Measurements from ENCODE around the gene C22orf23. TPM values are rescaled to one million over a fixed set of nuclear protein-coding genes. Genes with fewer than 3 reads are reported as not detected.

Gene C22orf23
- total and polyA plus RNA-seq, 2 donors, result 0.09 to 0.34 TPM

DNA sequence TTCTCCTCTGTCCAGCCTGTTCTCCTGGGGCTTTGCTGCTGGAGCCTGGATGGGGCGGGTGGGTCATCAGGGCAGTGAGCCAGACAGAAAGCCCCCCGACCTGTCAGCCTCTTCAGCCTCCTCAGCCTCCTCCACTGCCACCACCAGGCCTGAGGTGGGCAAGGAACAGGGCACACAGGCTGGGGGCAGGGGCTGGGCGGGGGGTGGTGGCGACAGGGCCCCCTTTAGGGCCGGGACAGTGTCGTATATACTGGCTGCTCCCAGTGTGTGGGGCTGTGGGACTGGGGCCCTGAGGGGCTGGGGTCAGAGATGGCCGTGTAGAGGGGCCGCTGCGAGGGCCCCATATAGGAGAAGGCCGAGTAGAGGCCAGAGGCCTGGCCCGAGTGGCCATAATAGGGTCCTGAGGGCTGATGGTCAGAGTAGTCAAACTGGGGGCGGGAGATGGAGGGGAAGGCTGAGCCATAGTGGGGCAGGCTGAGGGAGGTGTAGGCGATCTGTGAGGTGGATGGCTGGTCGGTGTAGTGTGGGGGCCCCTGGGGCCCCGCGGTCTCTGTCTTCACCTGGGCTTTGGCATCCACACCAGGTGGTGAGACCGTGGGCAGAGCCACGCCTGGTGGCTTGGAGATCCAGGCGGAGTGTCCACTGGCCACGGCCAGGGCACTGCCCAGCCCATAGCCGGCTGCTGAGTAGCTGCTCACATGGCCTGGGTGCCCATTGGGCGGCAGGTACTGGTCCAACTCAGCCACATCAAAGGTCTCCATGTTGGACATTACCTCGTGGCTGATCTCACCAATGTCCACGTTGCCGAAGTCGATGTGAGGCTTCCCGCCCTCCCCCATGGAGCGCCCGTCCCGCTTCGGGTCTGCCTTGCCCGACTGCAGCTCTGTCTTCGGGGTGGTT is 20.1 kb upstream of the C22orf23 start:
- DNase-seq (ENCODE audit: low read depth in 6 of 9, low spot score in 9 of 9), result no peak
- WGBS, result 98% methylated on average over 33 of the region's 33 CpGs

DNA sequence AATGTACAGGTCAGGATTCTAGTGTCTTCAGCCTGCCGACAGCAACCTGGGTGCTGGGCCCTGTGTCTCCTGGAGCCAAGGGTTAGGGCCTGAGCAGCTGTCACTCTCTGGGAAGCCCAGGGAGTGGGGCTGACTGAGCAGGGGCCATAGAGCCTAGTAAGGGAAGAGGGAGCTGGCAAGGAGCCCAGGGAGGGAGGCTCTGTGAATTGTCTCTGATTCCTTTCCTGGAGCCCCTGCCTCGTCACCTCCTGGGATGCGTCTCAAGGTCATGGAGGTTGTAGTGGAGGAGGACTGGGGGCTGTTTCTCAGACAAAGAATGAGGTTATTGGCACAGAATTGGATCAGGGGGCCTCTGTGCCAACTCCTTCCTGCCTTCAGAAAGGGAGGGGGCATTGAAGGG is 19.1 kb upstream of the C22orf23 start:
- Histone ChIP-seq H3K36me3 (ENCODE audit: control insufficient read depth in 2 of 2, insufficient read depth in 2 of 2, low read length in 1 of 2) (peaks cover 15 to 17% of the 10 kb centered on the region in 2 donors), H3K4me1 (ENCODE audit: control insufficient read depth in 2 of 2, insufficient read depth in 2 of 2, low read length in 2 of 2) (no peaks in the 10 kb centered on the region), H3K27ac (ENCODE audit: low read depth in 1 of 2, low read length in 1 of 2) (no peak overlapping the region), H3K9me3 (ENCODE audit: control insufficient read depth in 2 of 2, insufficient read depth in 1 of 2, low read length in 1 of 2) (no peaks in the 10 kb centered on the region), H3K27me3 (ENCODE audit: control insufficient read depth in 2 of 2, insufficient read depth in 1 of 2, low read length in 1 of 2) (no peaks in the 10 kb centered on the region), H3K4me3 (ENCODE audit: low read length in 2 of 2) (no peak overlapping the region)
- DNase-seq (ENCODE audit: low read depth in 6 of 9, low spot score in 9 of 9), result no peak
- 67% methylated on average over 3 of the region's 3 CpGs for WGBS

More for the DNA sequence above, 20.1 kb upstream of the C22orf23 start:
- no peak overlapping the region for H3K4me3 ChIP-seq (ENCODE audit: low read length in 2 of 2)
- H3K4me1 ChIP-seq (ENCODE audit: control insufficient read depth in 2 of 2, insufficient read depth in 2 of 2, low read length in 2 of 2), result no peaks in the 10 kb centered on the region
- H3K36me3 ChIP-seq (ENCODE audit: control insufficient read depth in 2 of 2, insufficient read depth in 2 of 2, low read length in 1 of 2), result peaks cover 5 to 8% of the 10 kb centered on the region in 2 donors
- no peak overlapping the region for H3K27ac ChIP-seq (ENCODE audit: low read depth in 1 of 2, low read length in 1 of 2)
- no peaks in the 10 kb centered on the region for H3K9me3 ChIP-seq (ENCODE audit: control insufficient read depth in 2 of 2, insufficient read depth in 1 of 2, low read length in 1 of 2)
- H3K27me3 ChIP-seq (ENCODE audit: control insufficient read depth in 2 of 2, insufficient read depth in 1 of 2, low read length in 1 of 2), result no peaks in the 10 kb centered on the region

DNA sequence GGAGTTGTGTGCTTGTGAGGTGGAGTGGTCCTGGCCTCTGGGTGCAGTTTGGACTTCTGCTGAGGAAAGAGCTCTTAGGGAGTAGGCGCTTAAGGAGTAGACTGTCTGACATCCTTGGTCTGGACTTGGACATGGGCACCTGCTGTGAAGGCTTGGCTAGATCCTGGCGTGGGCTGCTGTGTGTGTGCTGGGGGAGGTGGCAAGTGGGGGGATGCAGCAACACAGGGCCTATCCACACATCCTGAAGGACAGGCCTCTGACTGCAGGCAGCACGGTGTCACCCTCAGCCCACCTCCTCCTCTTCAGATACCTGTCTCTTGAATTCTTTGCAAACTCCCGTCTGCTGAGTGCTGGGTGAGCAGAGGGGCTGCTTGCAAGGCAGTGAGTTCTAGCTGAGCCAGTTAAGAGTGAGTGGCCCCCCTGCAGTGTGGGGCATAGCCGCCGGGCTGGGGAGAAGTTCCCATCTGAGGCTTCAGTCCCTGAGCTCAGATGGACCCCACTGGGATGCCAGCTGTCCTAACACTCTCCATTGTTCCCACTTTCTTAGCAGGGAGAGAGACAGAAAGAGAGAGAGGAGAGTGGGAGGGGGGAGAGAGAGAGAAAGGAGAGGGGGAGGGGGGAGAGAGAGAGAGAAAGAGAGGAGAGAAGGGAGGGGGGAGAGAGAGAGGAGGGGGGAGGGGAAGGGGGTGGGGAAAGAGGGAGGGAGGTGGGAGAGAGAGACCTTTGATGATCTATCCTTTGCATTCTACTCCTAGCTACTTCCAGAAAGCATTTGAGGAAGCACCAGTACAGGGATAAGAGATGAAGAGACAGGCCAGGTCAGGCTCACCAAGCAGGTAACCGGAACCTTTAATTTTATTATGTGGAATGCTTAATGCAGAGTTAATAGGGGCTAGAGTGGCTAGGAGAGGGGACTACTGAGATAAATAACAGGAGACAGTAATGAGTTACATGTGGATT is 18.4 kb upstream of the C22orf23 start:
- Histone ChIP-seq H3K4me3 (ENCODE audit: low read length in 2 of 2) (no peak overlapping the region), H3K4me1 (ENCODE audit: control insufficient read depth in 2 of 2, insufficient read depth in 2 of 2, low read length in 2 of 2) (no peaks in the 10 kb centered on the region), H3K36me3 (ENCODE audit: control insufficient read depth in 2 of 2, insufficient read depth in 2 of 2, low read length in 1 of 2) (peaks cover 23 to 24% of the 10 kb centered on the region in 2 donors), H3K9me3 (ENCODE audit: control insufficient read depth in 2 of 2, insufficient read depth in 1 of 2, low read length in 1 of 2) (no peaks in the 10 kb centered on the region), H3K27ac (ENCODE audit: low read depth in 1 of 2, low read length in 1 of 2) (no peak overlapping the region), H3K27me3 (ENCODE audit: control insufficient read depth in 2 of 2, insufficient read depth in 1 of 2, low read length in 1 of 2) (no peaks in the 10 kb centered on the region)
- WGBS, result 98% methylated on average over 7 of the region's 7 CpGs
- no peak for DNase-seq (ENCODE audit: low read depth in 6 of 9, low spot score in 9 of 9)

DNA sequence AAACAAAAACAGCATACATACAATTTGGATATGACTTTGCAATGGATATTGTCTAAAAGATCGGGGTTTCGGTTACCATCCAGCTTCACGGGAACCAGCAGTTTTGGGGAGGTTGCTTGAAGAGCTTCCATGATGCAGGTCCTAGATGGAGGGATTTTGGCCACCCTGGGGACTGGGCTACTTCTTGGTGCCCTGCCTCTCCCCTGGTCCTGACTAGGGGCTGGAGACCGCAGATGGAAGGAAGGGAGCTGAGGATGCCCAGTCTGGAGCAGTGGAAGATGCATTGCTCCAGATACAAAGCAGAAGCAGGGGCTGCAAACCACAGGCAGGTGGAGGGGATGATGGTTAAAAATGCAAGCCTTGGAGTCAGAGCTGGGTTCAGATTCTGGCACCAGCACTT is 17.5 kb upstream of the C22orf23 start:
- Histone ChIP-seq H3K27me3 (ENCODE audit: control insufficient read depth in 2 of 2, insufficient read depth in 1 of 2, low read length in 1 of 2) (no peaks in the 10 kb centered on the region), H3K9me3 (ENCODE audit: control insufficient read depth in 2 of 2, insufficient read depth in 1 of 2, low read length in 1 of 2) (no peaks in the 10 kb centered on the region), H3K27ac (ENCODE audit: low read depth in 1 of 2, low read length in 1 of 2) (no peak overlapping the region), H3K4me3 (ENCODE audit: low read length in 2 of 2) (no peak overlapping the region), H3K36me3 (ENCODE audit: control insufficient read depth in 2 of 2, insufficient read depth in 2 of 2, low read length in 1 of 2) (peaks cover 26 to 33% of the 10 kb centered on the region in 2 donors), H3K4me1 (ENCODE audit: control insufficient read depth in 2 of 2, insufficient read depth in 2 of 2, low read length in 2 of 2) (no peaks in the 10 kb centered on the region)
- WGBS, result 87% methylated on average over 4 of the region's 4 CpGs
- no peak for DNase-seq (ENCODE audit: low read depth in 6 of 9, low spot score in 9 of 9)

DNA sequence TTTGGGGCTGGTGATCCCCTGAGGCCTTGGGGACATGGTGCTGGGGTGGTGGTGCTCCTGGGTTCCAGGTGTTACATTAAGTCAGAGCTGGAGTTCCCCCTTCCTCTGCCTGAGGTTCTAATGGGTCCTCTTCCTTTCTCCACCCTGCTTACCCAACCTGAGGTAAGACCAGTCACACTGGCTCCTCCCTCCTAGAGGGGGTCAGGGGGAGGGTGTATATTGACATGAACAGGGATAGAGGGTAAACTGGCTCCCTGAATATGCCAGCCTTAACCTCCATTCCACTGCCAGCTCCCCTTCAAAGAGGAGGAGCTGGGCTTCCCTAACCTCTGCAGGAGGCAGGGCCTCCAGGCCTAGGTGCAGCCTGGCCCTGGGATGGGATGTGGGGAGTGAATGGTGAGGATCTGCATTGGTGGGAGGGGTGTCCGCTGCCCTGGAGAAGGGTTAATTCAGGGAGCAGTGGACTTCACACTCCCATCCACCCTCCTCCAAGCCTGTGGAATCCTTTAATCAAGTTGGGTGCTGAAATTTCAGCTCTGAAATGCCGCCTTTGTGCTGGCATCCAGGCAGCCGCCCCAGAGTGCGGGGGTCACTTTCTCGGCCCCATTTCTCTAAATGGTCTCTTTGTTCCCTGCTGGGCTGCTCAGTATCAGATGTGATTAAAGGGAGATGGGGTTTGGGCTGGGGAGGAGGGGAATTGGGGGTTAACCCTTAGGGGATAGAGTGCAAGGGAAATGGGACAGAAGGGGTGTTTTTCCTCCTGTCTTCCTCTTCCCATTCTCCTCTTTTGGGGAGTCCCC is 15.3 kb upstream of the C22orf23 start:
- Histone ChIP-seq H3K36me3 (ENCODE audit: control insufficient read depth in 2 of 2, insufficient read depth in 2 of 2, low read length in 1 of 2) (peaks cover 32 to 39% of the 10 kb centered on the region in 2 donors), H3K9me3 (ENCODE audit: control insufficient read depth in 2 of 2, insufficient read depth in 1 of 2, low read length in 1 of 2) (no peaks in the 10 kb centered on the region), H3K27me3 (ENCODE audit: control insufficient read depth in 2 of 2, insufficient read depth in 1 of 2, low read length in 1 of 2) (no peaks in the 10 kb centered on the region), H3K4me1 (ENCODE audit: control insufficient read depth in 2 of 2, insufficient read depth in 2 of 2, low read length in 2 of 2) (no peaks in the 10 kb centered on the region), H3K27ac (ENCODE audit: low read depth in 1 of 2, low read length in 1 of 2) (no peak overlapping the region), H3K4me3 (ENCODE audit: low read length in 2 of 2) (no peak overlapping the region)
- WGBS, result 99% methylated on average over 5 of the region's 5 CpGs
- no peak for DNase-seq (ENCODE audit: low read depth in 6 of 9, low spot score in 9 of 9)

DNA sequence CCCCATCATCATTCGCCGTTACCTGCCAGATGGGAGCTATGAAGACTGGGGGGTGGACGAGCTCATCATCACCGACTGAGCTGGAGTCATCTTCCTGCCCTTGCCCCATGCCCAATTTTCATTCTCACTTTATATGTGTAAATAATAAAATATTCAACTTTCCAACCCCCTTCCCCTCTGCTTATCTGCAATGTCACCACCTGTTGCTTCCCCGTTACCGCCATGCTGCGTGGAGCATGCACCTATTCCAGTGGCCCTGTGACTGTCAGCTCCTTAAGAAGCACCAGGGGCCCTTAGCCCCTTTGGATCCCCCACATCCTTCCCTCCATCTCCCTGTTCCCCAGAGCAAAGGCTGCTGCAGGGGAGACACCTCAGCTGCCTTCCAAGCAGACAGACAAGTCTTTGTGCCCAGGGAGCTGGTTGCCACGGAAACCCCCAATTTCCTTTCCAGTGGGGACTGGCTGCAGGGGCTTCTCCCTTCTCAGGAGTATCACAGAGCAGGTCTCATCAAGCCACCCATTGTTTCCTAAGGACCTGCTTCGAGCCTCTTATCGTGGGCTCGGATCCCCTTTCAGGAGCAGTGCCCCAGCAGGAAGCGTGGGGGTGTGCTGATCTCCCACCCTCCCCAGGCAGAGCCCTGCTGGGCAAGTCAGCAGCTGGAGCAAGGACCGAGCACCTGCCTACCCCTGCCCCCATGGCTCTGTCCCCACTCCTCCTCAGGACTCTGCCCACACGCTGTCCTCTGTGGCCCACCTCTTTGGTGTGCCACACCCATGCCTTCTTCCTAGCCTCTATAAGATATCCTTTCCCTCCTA is 14.4 kb upstream of the C22orf23 start:
- Histone ChIP-seq H3K27me3 (ENCODE audit: control insufficient read depth in 2 of 2, insufficient read depth in 1 of 2, low read length in 1 of 2) (no peaks in the 10 kb centered on the region), H3K4me3 (ENCODE audit: low read length in 2 of 2) (no peak overlapping the region), H3K36me3 (ENCODE audit: control insufficient read depth in 2 of 2, insufficient read depth in 2 of 2, low read length in 1 of 2) (peaks cover 36 to 43% of the 10 kb centered on the region in 2 donors), H3K27ac (ENCODE audit: low read depth in 1 of 2, low read length in 1 of 2) (no peak overlapping the region), H3K4me1 (ENCODE audit: control insufficient read depth in 2 of 2, insufficient read depth in 2 of 2, low read length in 2 of 2) (no peaks in the 10 kb centered on the region), H3K9me3 (ENCODE audit: control insufficient read depth in 2 of 2, insufficient read depth in 1 of 2, low read length in 1 of 2) (no peaks in the 10 kb centered on the region)
- 91% methylated on average over 14 of the region's 14 CpGs for WGBS
- no peak for DNase-seq (ENCODE audit: low read depth in 6 of 9, low spot score in 9 of 9)

DNA sequence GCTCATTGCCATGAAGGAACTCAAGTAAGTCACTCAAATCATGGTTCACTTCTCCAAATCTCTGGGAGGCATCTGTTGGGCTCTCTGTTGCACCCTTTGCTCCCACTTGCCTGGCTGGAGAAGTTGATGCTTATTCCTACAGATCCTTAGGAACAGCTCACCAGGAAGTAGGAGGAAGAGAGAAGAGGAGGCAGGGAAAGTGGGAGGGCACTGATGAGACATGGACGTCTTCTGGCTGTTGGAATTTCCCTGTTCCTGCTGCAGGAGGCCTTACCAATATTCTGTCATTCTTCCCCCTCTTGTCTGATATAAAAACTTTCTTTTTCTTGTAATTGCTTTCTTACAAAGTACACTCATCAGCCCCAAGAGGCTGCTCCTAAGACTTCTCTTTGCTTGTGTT is 13.7 kb upstream of the C22orf23 start:
- DNase-seq (ENCODE audit: low read depth in 6 of 9, low spot score in 9 of 9), result no peak
- Histone ChIP-seq H3K4me3 (ENCODE audit: low read length in 2 of 2) (no peak overlapping the region), H3K36me3 (ENCODE audit: control insufficient read depth in 2 of 2, insufficient read depth in 2 of 2, low read length in 1 of 2) (peaks cover 39 to 46% of the 10 kb centered on the region in 2 donors), H3K4me1 (ENCODE audit: control insufficient read depth in 2 of 2, insufficient read depth in 2 of 2, low read length in 2 of 2) (no peaks in the 10 kb centered on the region), H3K27ac (ENCODE audit: low read depth in 1 of 2, low read length in 1 of 2) (no peak overlapping the region), H3K27me3 (ENCODE audit: control insufficient read depth in 2 of 2, insufficient read depth in 1 of 2, low read length in 1 of 2) (no peaks in the 10 kb centered on the region), H3K9me3 (ENCODE audit: control insufficient read depth in 2 of 2, insufficient read depth in 1 of 2, low read length in 1 of 2) (no peaks in the 10 kb centered on the region)
- WGBS, result 95% methylated on average over 1 of the region's 1 CpG
